WTC11 (cell line): ENCODE measurements around the gene SPTLC3. TPM values are rescaled to one million over a fixed set of nuclear protein-coding genes. Genes with fewer than 3 reads are reported as not detected.

ENCODE experiments used
- ATAC-seq: fragments of 200-7000 bp; cut with Tn5 transposase; 2 replicates; pipeline ENCODE4 v1.10.0; 2021; ENCODE audit warnings: mild to moderate bottlenecking, moderate library complexity
- CTCF ChIA-PET: fragments of 300-600 bp; sonication (Branson Sonifier 250); formaldehyde crosslinking; loops from one replicate; lab custom pipeline; 2021; ENCODE audit warnings: antibody characterized with exemption; lab: Charles Lee
- POLR2A ChIA-PET: fragments of 350-600 bp; sonication (Branson Sonifier 250); formaldehyde crosslinking; loops from one replicate; lab custom pipeline; 2021; ENCODE audit warnings: antibody characterized with exemption; lab: Charles Lee
- DNase-seq: peaks from one replicate; pipeline ENCODE4 v3.0.0; 2021; ENCODE audit warnings: low spot score
- H3K27ac Mint-ChIP-seq: 2 replicates; pipeline ENCODE4 v1.8.0; 2021; ENCODE audit warnings: mixed read lengths
- H3K27me3 Mint-ChIP-seq: 2 replicates; pipeline ENCODE4 v1.8.0; 2021; ENCODE audit warnings: low read depth, mild to moderate bottlenecking, moderate library complexity, mixed read lengths
- H3K36me3 Mint-ChIP-seq: 2 replicates; pipeline ENCODE4 v1.8.0; 2021; ENCODE audit warnings: mixed read lengths
- H3K4me1 Mint-ChIP-seq: 2 replicates; pipeline ENCODE4 v1.8.0; 2022; ENCODE audit warnings: mixed read lengths
- H3K4me3 Mint-ChIP-seq: 2 replicates; pipeline ENCODE4 v1.8.0; 2021; ENCODE audit warnings: mild to moderate bottlenecking, moderate library complexity, mixed read lengths
- H3K9me3 Mint-ChIP-seq: 2 replicates; pipeline ENCODE4 v1.8.0; 2021; ENCODE audit warnings: mixed read lengths
- CDX4 ChIP-seq: fragments of 250-450 bp; sonication (Bioruptor Pico); IDR thresholded peaks from 2 replicates; pipeline ENCODE4 v1.9.0; 2021; ENCODE audit warnings: moderate library complexity, mild to moderate bottlenecking, inconsistent platforms, borderline replicate concordance
- CREB1 ChIP-seq: sonication (generic); formaldehyde crosslinking; IDR thresholded peaks from 2 replicates; pipeline ENCODE4 v1.8.0; 2023; ENCODE audit warnings: mild to moderate bottlenecking, missing genetic modification reagents
- CTCF ChIP-seq: fragments of 200-600 bp; IDR thresholded peaks from 2 replicates; pipeline ENCODE4 v1.8.0; 2022; ENCODE audit warnings: antibody characterized with exemption
- E2F1 ChIP-seq: sonication (generic); formaldehyde crosslinking; IDR thresholded peaks from 2 replicates; pipeline ENCODE4 v1.8.0; 2022; ENCODE audit warnings: mild to moderate bottlenecking, missing genetic modification reagents
- E2F5 ChIP-seq: sonication (generic); formaldehyde crosslinking; IDR thresholded peaks from 2 replicates; pipeline ENCODE4 v1.8.1; 2022; ENCODE audit warnings: mild to moderate bottlenecking, moderate library complexity, missing genetic modification reagents
- ELF4 ChIP-seq: sonication (generic); formaldehyde crosslinking; IDR thresholded peaks from 2 replicates; pipeline ENCODE4 v1.8.1; 2022; ENCODE audit warnings: low read depth, mild to moderate bottlenecking, moderate library complexity, missing genetic modification reagents
- ESRRA ChIP-seq: sonication (generic); formaldehyde crosslinking; IDR thresholded peaks from 2 replicates; pipeline ENCODE4 v1.8.1; 2022; ENCODE audit warnings: mild to moderate bottlenecking, missing genetic modification reagents, borderline replicate concordance
- GABPB1 ChIP-seq: sonication (generic); formaldehyde crosslinking; IDR thresholded peaks from 2 replicates; pipeline ENCODE4 v1.8.1; 2023; ENCODE audit warnings: mild to moderate bottlenecking, missing genetic modification reagents
- GRHL2 ChIP-seq: fragments of 250-450 bp; sonication (Bioruptor Pico); IDR thresholded peaks from 2 replicates; pipeline ENCODE4 v1.8.0; 2022; ENCODE audit warnings: mild to moderate bottlenecking, moderate library complexity; ENCODE audit not compliant: insufficient replicate concordance, severe bottlenecking
- JUN ChIP-seq: sonication (generic); formaldehyde crosslinking; IDR thresholded peaks from 2 replicates; pipeline ENCODE4 v1.8.0; 2023; ENCODE audit warnings: mild to moderate bottlenecking, missing genetic modification reagents
- KAT7 ChIP-seq: sonication (generic); formaldehyde crosslinking; IDR thresholded peaks from 2 replicates; pipeline ENCODE4 v1.8.1; 2023; ENCODE audit warnings: missing genetic modification reagents, mild to moderate bottlenecking, borderline replicate concordance
- MLX ChIP-seq: sonication (generic); formaldehyde crosslinking; IDR thresholded peaks from 2 replicates; pipeline ENCODE4 v1.8.1; 2023; ENCODE audit warnings: mild to moderate bottlenecking, missing genetic modification reagents, moderate library complexity
- PRRX2 ChIP-seq: fragments of 250-450 bp; sonication (Bioruptor Pico); IDR thresholded peaks from 2 replicates; pipeline ENCODE4 v1.8.0; 2021; ENCODE audit warnings: mild to moderate bottlenecking
- RORB ChIP-seq: fragments of 250-450 bp; sonication (Bioruptor Pico); IDR thresholded peaks from 2 replicates; pipeline ENCODE4 v1.9.0; 2021; ENCODE audit warnings: mild to moderate bottlenecking
- SOX15 ChIP-seq: fragments of 250-450 bp; sonication (Bioruptor Pico); IDR thresholded peaks from 2 replicates; pipeline ENCODE4 v1.9.0; 2021; ENCODE audit warnings: mild to moderate bottlenecking
- TEAD1 ChIP-seq: sonication (generic); formaldehyde crosslinking; IDR thresholded peaks from 2 replicates; pipeline ENCODE4 v1.8.0; 2022; ENCODE audit warnings: mild to moderate bottlenecking, missing genetic modification reagents
- TP53 ChIP-seq: sonication (generic); formaldehyde crosslinking; IDR thresholded peaks from 2 replicates; pipeline ENCODE4 v1.8.1; 2023; ENCODE audit warnings: mild to moderate bottlenecking, missing genetic modification reagents
- ZNF121 ChIP-seq: sonication (generic); formaldehyde crosslinking; IDR thresholded peaks from 2 replicates; pipeline ENCODE4 v1.8.0; 2023; ENCODE audit warnings: missing genetic modification reagents
- ZNF423 ChIP-seq: fragments of 250-450 bp; sonication (Bioruptor Pico); IDR thresholded peaks from 2 replicates; pipeline ENCODE4 v2.1.2; 2022; ENCODE audit warnings: mild to moderate bottlenecking, moderate library complexity
- ZNF512 ChIP-seq: sonication (generic); formaldehyde crosslinking; IDR thresholded peaks from 2 replicates; pipeline ENCODE4 v1.8.1; 2022; ENCODE audit warnings: missing genetic modification reagents, borderline replicate concordance
- ZSCAN18 ChIP-seq: fragments of 250-450 bp; sonication (Bioruptor Pico); IDR thresholded peaks from 2 replicates; pipeline ENCODE4 v2.1.2; 2022; ENCODE audit warnings: mild to moderate bottlenecking, moderate library complexity
- total RNA-seq: library from RNA; stranded (reverse); gene quantifications from 3 replicates; pipeline ENCODE4 v1.2.3, GENCODE V29; 2021
- TF ChIP-seq, protein P1 (sequence below): sonication (generic); formaldehyde crosslinking; IDR thresholded peaks from 2 replicates; pipeline ENCODE4 v1.8.1; 2023; ENCODE audit warnings: mild to moderate bottlenecking, missing genetic modification reagents
- TF ChIP-seq, protein P2 (sequence below): sonication (generic); formaldehyde crosslinking; IDR thresholded peaks from 2 replicates; pipeline ENCODE4 v1.8.0; 2022; ENCODE audit warnings: mild to moderate bottlenecking, missing genetic modification reagents
- TF ChIP-seq, protein P3 (sequence below): fragments of 250-450 bp; sonication (Bioruptor Pico); IDR thresholded peaks from 2 replicates; pipeline ENCODE4 v1.9.0; 2021; ENCODE audit warnings: mild to moderate bottlenecking

SPTLC3 gene
- total RNA-seq, 1 experiment from 2014 or later, result 0.13 TPM

GRCh38 chr20:12963416-12963815, 45.4 kb upstream of the SPTLC3 start (continued):
- TF ChIP-seq ZNF512 (CRISPR knock-in tag), result no peak
- TF ChIP-seq JUN (CRISPR knock-in tag), result no peak
- TF ChIP-seq KAT7, result no peak
- TF ChIP-seq ESRRA (CRISPR knock-in tag), result no peak
- TF ChIP-seq PRRX2 (CRISPR knock-in tag), result no peak
- TF ChIP-seq CTCF, result no peak

DNA sequence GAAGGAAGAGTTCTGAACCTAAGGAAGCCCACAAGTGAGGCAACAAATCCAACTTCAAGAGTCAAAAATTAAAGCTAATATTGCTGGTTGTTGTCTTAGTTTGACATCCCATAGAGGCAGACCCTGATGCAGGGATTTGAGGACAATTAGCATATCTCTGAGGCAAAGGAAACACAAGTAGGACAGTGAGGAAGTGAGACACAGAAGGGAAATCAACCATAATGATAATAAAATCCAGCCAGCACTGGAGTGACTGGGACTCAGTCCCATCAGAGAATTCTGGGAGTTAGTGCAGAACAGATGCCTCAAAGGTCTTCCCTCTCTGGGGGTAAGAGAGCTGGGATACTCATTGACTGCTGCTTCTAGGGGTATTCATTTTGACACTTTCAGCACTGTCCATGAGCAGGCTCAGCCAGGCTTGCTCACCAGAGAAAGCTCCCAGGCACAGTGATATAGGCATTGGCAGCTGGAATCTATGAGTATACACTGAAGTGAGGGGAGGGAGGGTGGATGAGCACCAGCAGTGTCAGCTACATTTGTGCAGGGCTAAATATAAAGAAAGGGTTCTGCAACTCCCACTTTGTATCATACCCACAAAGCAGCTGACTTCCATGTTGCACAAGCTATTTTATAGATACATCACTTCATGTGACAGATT, 43.4 kb upstream of the SPTLC3 start:
- TF ChIP-seq GABPB1 (CRISPR knock-in tag), result no peak
- no peak for TF ChIP-seq CDX4 (CRISPR knock-in tag)
- no peak for TF ChIP-seq ZNF423 (CRISPR knock-in tag)
- TF ChIP-seq, protein P1, sequence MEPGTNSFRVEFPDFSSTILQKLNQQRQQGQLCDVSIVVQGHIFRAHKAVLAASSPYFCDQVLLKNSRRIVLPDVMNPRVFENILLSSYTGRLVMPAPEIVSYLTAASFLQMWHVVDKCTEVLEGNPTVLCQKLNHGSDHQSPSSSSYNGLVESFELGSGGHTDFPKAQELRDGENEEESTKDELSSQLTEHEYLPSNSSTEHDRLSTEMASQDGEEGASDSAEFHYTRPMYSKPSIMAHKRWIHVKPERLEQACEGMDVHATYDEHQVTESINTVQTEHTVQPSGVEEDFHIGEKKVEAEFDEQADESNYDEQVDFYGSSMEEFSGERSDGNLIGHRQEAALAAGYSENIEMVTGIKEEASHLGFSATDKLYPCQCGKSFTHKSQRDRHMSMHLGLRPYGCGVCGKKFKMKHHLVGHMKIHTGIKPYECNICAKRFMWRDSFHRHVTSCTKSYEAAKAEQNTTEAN (CRISPR knock-in tag), result no peak
- no peak for TF ChIP-seq GRHL2 (CRISPR knock-in tag)
- TF ChIP-seq ZNF121 (CRISPR knock-in tag), result no peak
- TF ChIP-seq CREB1, result no peak
- TF ChIP-seq TEAD1 (CRISPR knock-in tag), result no peak
- TF ChIP-seq SOX15 (CRISPR knock-in tag), result no peak
- TF ChIP-seq, protein P2, sequence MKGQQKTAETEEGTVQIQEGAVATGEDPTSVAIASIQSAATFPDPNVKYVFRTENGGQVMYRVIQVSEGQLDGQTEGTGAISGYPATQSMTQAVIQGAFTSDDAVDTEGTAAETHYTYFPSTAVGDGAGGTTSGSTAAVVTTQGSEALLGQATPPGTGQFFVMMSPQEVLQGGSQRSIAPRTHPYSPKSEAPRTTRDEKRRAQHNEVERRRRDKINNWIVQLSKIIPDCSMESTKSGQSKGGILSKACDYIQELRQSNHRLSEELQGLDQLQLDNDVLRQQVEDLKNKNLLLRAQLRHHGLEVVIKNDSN (CRISPR knock-in tag), result no peak
- no peak for TF ChIP-seq E2F5 (CRISPR knock-in tag)
- no peak for TF ChIP-seq RORB (CRISPR knock-in tag)
- no peak for TF ChIP-seq MLX (CRISPR knock-in tag)
- no peak for TF ChIP-seq ZSCAN18 (CRISPR knock-in tag)
- TF ChIP-seq ELF4, result no peak
- TF ChIP-seq, protein P3, sequence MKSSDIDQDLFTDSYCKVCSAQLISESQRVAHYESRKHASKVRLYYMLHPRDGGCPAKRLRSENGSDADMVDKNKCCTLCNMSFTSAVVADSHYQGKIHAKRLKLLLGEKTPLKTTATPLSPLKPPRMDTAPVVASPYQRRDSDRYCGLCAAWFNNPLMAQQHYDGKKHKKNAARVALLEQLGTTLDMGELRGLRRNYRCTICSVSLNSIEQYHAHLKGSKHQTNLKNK (CRISPR knock-in tag), result no peak
- no peak for TF ChIP-seq E2F1 (CRISPR knock-in tag)
- no peak for TF ChIP-seq TP53 (CRISPR knock-in tag)
- Mint-ChIP-seq H3K4me3 (no peak overlapping the region), H3K27me3 (peaks cover 4% of the 10 kb centered on the region; the same call in 1 of the 2 replicates), H3K4me1 (peaks cover 15% of the 10 kb centered on the region), H3K27ac (no peak overlapping the region), H3K9me3 (peaks cover 17% of the 10 kb centered on the region), H3K36me3 (peaks cover 14% of the 10 kb centered on the region)
- DNase-seq (no peak), ATAC-seq (no peak)
- POLR2A ChIA-PET, result no interaction called here
- CTCF ChIA-PET, result interaction anchor here (1.0 to 3.9 kb wide), 3 partner anchors 40 to 571 kb away, joined by 3 to 22 read pairs (median 4); no protein-coding TSS in a partner anchor
